AG10803 (cell line): Measurements from ENCODE around the gene SIAH1.
"Not testable (repeated sequence)": the region's sequence is repeated elsewhere in the genome, so short reads cannot be mapped to it uniquely, and the experiment has no call there.

Experiments used
- DNase-seq: peaks from one replicate; pipeline ENCODE4 v3.0.0; 2010; ENCODE audit warnings: low read depth
- H3K4me3 ChIP-seq: 2 replicates; pipeline ENCODE4 v1.5.1; 2011; ENCODE audit warnings: mild to moderate bottlenecking, low read length, control low read depth
- CTCF ChIP-seq: conservative IDR thresholded peaks from 2 replicates; pipeline ENCODE4 v1.5.1; 2011; ENCODE audit warnings: mild to moderate bottlenecking, low read length, control low read depth, inconsistent platforms

SIAH1 gene

DNA sequence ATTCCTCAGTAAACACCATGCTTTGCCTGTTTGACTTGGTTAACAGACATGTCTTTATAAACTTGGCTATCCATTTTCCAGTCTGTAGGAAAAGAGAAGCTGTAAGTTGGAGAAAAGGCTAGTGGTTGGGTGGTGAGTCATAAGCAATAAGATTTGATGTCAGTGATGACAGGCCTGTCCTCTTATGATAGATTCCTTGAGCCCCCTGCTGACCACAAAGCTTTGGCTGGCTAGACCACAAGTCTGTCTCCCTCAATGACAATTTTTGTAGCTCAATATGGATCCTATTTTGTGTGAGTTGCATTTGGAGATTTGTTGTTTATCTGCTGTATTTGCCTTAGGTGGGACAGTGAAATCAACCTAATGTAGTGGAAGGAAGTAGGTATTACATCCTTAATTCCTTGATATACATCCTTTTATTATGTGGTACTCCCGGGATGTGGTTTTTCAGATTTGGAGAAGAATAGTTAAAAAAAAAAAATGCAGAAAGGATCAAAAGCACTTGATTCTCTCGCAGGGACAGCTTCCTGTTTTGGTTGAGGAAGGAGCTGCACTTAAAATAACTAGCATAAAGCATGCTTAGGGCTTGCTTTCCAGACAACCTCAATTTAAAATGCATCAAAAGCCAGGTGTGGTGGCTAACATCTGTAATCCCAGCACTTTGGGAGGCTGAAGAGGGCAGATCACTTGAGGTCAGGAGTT lies 67.4 kb downstream of the SIAH1 start:
- no peak overlapping the region for H3K4me3 ChIP-seq
- TF ChIP-seq CTCF, result no peak; the same call in 1 of the 2 replicates
- DNase-seq, result peak; percentile 74

- TF ChIP-seq CTCF, result no peak
- no peak for DNase-seq
- H3K4me3 ChIP-seq, result no peak overlapping the region
Measured at GRCh38 chr16:48317026-48317425, 68.2 kb downstream of the SIAH1 start.

DNA sequence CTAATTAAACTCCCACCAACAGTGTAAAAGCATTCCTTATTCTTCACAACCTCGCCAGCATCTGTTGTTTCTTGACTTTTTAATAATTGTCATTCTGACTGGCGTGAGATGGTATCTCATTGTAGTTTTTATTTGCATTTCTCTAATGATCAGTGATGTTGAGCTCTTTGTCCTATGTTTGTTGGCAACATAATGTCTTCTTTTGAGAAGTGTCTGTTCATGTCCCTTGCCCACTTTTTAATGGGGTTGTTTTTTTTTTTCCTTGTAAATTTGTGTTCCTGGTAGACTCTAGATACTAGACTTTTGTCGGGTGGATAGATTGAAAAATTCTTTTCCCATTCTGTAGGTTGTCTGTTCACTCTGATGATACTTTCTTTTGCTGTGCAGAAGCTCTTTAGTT lies 71.3 kb downstream of the SIAH1 start:
- DNase-seq, H3K4me3 ChIP-seq: not testable (repeated sequence)

DNA sequence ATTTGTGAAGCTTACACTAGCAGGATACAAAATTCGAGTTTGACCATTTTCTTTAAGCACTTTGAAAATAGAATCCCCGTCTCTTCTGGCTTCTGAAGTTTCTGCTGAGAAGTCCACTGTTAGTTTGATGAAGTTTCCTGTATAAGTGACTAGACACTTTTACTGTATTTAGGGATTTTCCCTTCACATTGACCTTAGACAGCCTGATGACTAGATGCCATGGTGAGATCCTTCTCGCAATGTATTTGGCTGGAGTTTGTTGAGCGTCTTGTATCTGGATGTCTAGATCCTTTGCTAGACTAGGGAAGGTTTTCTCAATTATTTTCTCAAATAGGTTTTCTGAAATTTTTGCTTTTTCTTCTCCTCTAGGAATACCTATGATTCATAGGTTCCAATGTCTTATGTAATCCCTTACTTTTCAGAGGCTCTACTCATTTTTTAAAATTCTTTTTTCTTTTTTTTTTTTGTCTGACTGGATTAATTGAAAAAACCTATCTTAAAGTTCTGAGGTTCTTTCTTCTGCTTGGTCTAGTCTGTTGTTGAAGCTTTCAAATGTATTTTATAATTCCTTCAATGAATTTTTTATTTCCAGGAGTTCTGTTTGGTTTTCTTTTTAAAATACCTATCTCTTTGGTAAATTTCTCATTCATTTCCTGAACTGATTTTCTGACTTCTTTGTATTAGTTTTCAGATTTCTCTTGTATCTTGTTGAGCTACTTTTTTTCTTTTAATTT lies 74.1 kb downstream of the SIAH1 start:
- DNase-seq, result no peak
- H3K4me3 ChIP-seq, result no peak overlapping the region
- no peak for TF ChIP-seq CTCF
